ENCODE results near the gene PSG4.
"Not testable (repeated sequence)": the region's sequence is repeated elsewhere in the genome, so short reads cannot be mapped to it uniquely, and the experiment has no call there.

PSG4 gene

GRCh38 chr19:43194397-43194796 lies 11.0 kb downstream of the PSG4 start:
- not testable (repeated sequence) for H3K4me2 ChIP-seq (ENCODE audit: low read length); H3K9ac ChIP-seq (ENCODE audit: low read depth, low read length); H3K4me3 ChIP-seq (ENCODE audit: low read length); H3K4me1 ChIP-seq (ENCODE audit: control insufficient read depth, insufficient read depth, low read length); H3K27me3 ChIP-seq (ENCODE audit: control insufficient read depth, insufficient read depth, low read length); H3K9me3 ChIP-seq (replicated peaks; ENCODE audit: low read length); H3K36me3 ChIP-seq (ENCODE audit: insufficient read depth, low read length)

- not testable (repeated sequence) for H3K36me3 ChIP-seq (ENCODE audit: insufficient read depth, low read length); H3K9me3 ChIP-seq (replicated peaks; ENCODE audit: low read length)
Observed at GRCh38 chr19:43192381-43193155, 12.9 kb downstream of the PSG4 start.

GRCh38 chr19:43188092-43188491 lies 17.3 kb downstream of the PSG4 start:
- not testable (repeated sequence) for H3K36me3 ChIP-seq (ENCODE audit: insufficient read depth, low read length); H3K27me3 ChIP-seq (ENCODE audit: control insufficient read depth, insufficient read depth, low read length); H3K4me1 ChIP-seq (ENCODE audit: control insufficient read depth, insufficient read depth, low read length); H3K9ac ChIP-seq (ENCODE audit: low read depth, low read length); H3K4me2 ChIP-seq (ENCODE audit: low read length); H3K9me3 ChIP-seq (replicated peaks; ENCODE audit: low read length); H3K4me3 ChIP-seq (ENCODE audit: low read length)

More at GRCh38 chr19:43192381-43193155, 12.9 kb downstream of the PSG4 start:
- not testable (repeated sequence) for H3K4me3 ChIP-seq (ENCODE audit: low read length); H3K4me2 ChIP-seq (ENCODE audit: low read length); H3K9ac ChIP-seq (ENCODE audit: low read depth, low read length); H3K27me3 ChIP-seq (ENCODE audit: control insufficient read depth, insufficient read depth, low read length); H3K4me1 ChIP-seq (ENCODE audit: control insufficient read depth, insufficient read depth, low read length)

GRCh38 chr19:43186311-43186935 lies 19.0 kb downstream of the PSG4 start, which contains the start of gene PSG5:
TSS of gene PSG5 (minus strand) at chr19:43186536. CDS start at chr19:43186405, 131 bp downstream.
- H3K27me3 ChIP-seq (ENCODE audit: control insufficient read depth, insufficient read depth, low read length); H3K4me2 ChIP-seq (ENCODE audit: low read length); H3K36me3 ChIP-seq (ENCODE audit: insufficient read depth, low read length); H3K4me3 ChIP-seq (ENCODE audit: low read length); H3K9me3 ChIP-seq (replicated peaks; ENCODE audit: low read length); H3K9ac ChIP-seq (ENCODE audit: low read depth, low read length): not testable (repeated sequence)
- peaks cover 20% of the 10 kb centered on the region for H3K4me1 ChIP-seq (ENCODE audit: control insufficient read depth, insufficient read depth, low read length)

- H3K4me3 ChIP-seq (ENCODE audit: low read length); H3K9me3 ChIP-seq (replicated peaks; ENCODE audit: low read length); H3K36me3 ChIP-seq (ENCODE audit: insufficient read depth, low read length); H3K27me3 ChIP-seq (ENCODE audit: control insufficient read depth, insufficient read depth, low read length): not testable (repeated sequence)
- Histone ChIP-seq H3K4me1 (ENCODE audit: control insufficient read depth, insufficient read depth, low read length) (peaks cover 25% of the 10 kb centered on the region), H3K4me2 (ENCODE audit: low read length) (peak overlapping the region; percentile 46), H3K9ac (ENCODE audit: low read depth, low read length) (peak overlapping the region; percentile 65)
Observed at GRCh38 chr19:43181869-43182771, 23.3 kb downstream of the PSG4 start.

GRCh38 chr19:43179569-43180147 lies 25.8 kb downstream of the PSG4 start:
- H3K4me3 ChIP-seq (ENCODE audit: low read length); H3K36me3 ChIP-seq (ENCODE audit: insufficient read depth, low read length); H3K9ac ChIP-seq (ENCODE audit: low read depth, low read length); H3K27me3 ChIP-seq (ENCODE audit: control insufficient read depth, insufficient read depth, low read length); H3K4me2 ChIP-seq (ENCODE audit: low read length); H3K9me3 ChIP-seq (replicated peaks; ENCODE audit: low read length): not testable (repeated sequence)
- peaks cover 25% of the 10 kb centered on the region for H3K4me1 ChIP-seq (ENCODE audit: control insufficient read depth, insufficient read depth, low read length)

GRCh38 chr19:43178577-43178976 lies 26.9 kb downstream of the PSG4 start:
- H3K27me3 ChIP-seq (ENCODE audit: control insufficient read depth, insufficient read depth, low read length); H3K4me2 ChIP-seq (ENCODE audit: low read length); H3K4me3 ChIP-seq (ENCODE audit: low read length); H3K9me3 ChIP-seq (replicated peaks; ENCODE audit: low read length); H3K9ac ChIP-seq (ENCODE audit: low read depth, low read length); H3K36me3 ChIP-seq (ENCODE audit: insufficient read depth, low read length): not testable (repeated sequence)
- peaks cover 24% of the 10 kb centered on the region for H3K4me1 ChIP-seq (ENCODE audit: control insufficient read depth, insufficient read depth, low read length)

- H3K4me3 ChIP-seq (ENCODE audit: low read length); H3K9me3 ChIP-seq (replicated peaks; ENCODE audit: low read length); H3K4me2 ChIP-seq (ENCODE audit: low read length); H3K36me3 ChIP-seq (ENCODE audit: insufficient read depth, low read length); H3K27me3 ChIP-seq (ENCODE audit: control insufficient read depth, insufficient read depth, low read length); H3K4me1 ChIP-seq (ENCODE audit: control insufficient read depth, insufficient read depth, low read length); H3K9ac ChIP-seq (ENCODE audit: low read depth, low read length): not testable (repeated sequence)
Observed at GRCh38 chr19:43165906-43166305, 39.5 kb downstream of the PSG4 start.

- not testable (repeated sequence) for H3K4me3 ChIP-seq (ENCODE audit: low read length); H3K9me3 ChIP-seq (replicated peaks; ENCODE audit: low read length); H3K36me3 ChIP-seq (ENCODE audit: insufficient read depth, low read length); H3K4me2 ChIP-seq (ENCODE audit: low read length); H3K4me1 ChIP-seq (ENCODE audit: control insufficient read depth, insufficient read depth, low read length); H3K27me3 ChIP-seq (ENCODE audit: control insufficient read depth, insufficient read depth, low read length); H3K9ac ChIP-seq (ENCODE audit: low read depth, low read length)
Observed at GRCh38 chr19:43163135-43163534, 42.3 kb downstream of the PSG4 start.

GRCh38 chr19:43162261-43162660 lies 43.2 kb downstream of the PSG4 start:
- not testable (repeated sequence) for H3K9me3 ChIP-seq (replicated peaks; ENCODE audit: low read length); H3K36me3 ChIP-seq (ENCODE audit: insufficient read depth, low read length); H3K4me1 ChIP-seq (ENCODE audit: control insufficient read depth, insufficient read depth, low read length); H3K9ac ChIP-seq (ENCODE audit: low read depth, low read length); H3K4me2 ChIP-seq (ENCODE audit: low read length); H3K4me3 ChIP-seq (ENCODE audit: low read length); H3K27me3 ChIP-seq (ENCODE audit: control insufficient read depth, insufficient read depth, low read length)

- H3K36me3 ChIP-seq (ENCODE audit: insufficient read depth, low read length) = no peaks in the 10 kb centered on the region
- no peak overlapping the region for H3K4me3 ChIP-seq (ENCODE audit: low read length)
- H3K27me3 ChIP-seq (ENCODE audit: control insufficient read depth, insufficient read depth, low read length) = no peaks in the 10 kb centered on the region
- no peak overlapping the region for H3K9ac ChIP-seq (ENCODE audit: low read depth, low read length)
- no peaks in the 10 kb centered on the region for H3K9me3 ChIP-seq (replicated peaks; ENCODE audit: low read length)
- no peak overlapping the region for H3K4me2 ChIP-seq (ENCODE audit: low read length)
- H3K4me1 ChIP-seq (ENCODE audit: control insufficient read depth, insufficient read depth, low read length) = peaks cover 15% of the 10 kb centered on the region
Observed at GRCh38 chr19:43152214-43152613, 53.2 kb downstream of the PSG4 start.
